GM19035 (cell line): ENCODE results near the gene CA7.
"Not testable (repeated sequence)": the region's sequence is repeated elsewhere in the genome, so short reads cannot be mapped to it uniquely, and the experiment has no call there.

Source experiments
- ATAC-seq: cut with Tn5 transposase; IDR thresholded peaks from one replicate; pipeline ENCODE4 v1.9.1; 2021; ENCODE audit not compliant: unreplicated experiment

CA7 gene

DNA sequence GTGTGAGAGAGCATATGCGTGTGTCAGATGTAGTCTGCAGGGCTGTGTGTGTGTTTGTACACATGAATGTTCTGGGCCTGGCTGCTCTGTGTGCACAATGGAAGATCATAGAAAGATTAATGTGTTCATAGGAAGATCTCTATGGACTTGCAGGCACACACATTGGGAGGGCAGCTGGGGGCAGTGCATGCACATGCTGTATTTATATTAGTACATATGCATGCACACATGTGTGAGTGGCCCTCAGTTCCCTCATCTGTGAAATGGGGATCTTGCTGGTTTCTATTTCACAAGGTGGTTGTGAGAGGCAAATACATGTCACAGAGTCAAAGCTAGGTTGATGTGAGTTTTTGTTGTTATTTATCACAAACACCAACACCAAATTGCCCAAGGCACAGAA lies 2.1 kb downstream of the CA7 start:
- ATAC-seq: no peak

DNA sequence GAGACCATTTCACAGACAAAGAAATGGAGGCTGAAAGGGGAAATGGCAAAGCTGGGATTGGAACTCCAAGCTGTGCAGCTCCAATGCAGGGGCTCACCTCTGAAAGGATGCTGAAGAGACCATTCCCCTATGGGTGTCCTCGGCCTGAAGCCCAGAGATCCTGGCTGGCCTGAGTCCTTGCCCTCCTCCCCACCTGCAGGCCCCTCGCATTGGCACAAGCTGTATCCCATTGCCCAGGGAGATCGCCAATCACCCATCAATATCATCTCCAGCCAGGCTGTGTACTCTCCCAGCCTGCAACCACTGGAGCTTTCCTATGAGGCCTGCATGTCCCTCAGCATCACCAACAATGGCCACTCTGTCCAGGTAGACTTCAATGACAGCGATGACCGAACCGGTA lies 2.6 kb downstream of the CA7 start:
- no peak for ATAC-seq

DNA sequence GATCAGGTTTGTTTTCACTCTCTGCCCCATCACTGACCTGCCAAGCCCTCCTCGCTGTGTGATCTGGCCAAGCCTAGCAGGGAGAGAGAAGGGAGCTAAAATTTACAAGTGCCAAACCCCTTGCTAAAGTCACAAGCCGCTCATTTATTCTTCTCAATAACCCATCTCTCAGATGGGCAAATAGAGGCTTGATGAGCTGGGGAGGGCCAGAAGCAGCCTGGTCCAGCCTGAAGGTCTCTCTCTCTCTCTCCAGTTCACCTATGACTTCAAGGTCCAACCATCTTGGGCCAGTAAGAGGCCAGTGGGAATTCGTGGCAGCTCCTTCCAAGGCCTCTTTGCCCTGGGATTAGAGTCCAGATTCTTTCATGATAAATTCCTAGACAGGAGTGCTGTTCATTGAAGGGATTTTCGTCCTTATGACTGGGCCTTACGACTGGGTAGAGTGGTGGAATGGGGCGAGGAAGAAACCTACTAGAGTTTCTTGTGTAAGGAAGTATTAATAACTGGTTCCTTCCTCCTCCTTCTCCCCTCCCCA lies 3.4 kb downstream of the CA7 start:
- no peak for ATAC-seq

DNA sequence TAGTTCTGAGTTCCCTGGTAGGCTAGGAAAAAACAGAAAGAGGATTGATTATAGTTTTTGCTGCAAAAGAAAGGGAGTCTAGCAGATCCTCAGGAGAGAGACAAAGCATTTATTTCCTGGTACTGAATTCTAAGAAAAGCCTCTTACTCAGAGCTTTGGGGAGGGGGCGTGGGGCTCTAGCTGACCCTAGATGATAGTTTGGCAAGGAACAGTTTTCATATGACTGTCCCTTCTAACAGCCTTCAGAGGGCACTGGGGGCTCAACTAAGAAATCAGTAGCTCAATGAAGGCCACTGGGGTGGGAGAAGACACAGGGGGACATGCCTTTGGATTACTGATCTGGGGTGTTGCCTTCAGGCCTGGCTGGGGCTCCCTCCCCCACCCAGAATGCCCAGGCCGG lies 4.0 kb downstream of the CA7 start:
- ATAC-seq: no peak

DNA sequence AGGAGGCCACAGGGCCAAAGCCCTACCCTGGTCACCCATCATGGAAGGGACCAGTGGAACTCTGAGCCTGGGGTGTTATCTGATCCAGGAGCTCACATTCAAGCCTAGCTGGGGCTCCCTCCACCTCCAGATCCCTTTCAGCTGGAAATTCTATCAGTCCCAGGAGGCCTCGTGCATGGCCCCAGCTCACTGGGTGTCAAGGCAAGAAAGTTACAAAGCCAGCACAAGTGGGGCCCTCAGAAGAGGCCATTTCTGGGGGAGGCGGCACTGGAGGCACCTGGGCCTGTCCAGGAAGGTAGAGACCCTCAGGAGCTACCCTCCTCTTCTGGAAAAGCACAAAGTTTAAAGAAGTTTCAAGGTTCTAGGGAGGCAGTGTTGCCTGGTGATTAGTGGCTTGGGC lies 4.8 kb downstream of the CA7 start:
- no peak for ATAC-seq

DNA sequence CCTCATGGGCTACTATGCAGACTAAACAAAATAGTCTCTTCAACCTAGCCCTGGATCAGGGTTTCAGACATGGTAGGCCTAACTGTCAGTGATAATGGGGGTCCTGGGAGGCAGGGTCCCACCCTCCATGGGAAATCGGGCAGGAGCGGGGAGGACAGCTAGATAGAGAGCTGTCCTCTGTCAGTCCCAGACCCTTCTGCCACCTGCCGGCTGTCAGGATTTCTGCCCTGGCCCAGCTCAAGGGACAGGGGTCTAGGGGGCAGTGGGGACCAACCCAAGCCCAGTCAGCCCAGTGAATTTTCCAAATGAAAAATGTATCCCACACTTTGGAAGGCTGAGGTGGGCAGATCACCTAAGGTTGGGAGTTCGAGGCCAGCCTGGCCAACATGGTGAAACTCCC lies 5.3 kb downstream of the CA7 start:
- no peak for ATAC-seq

DNA sequence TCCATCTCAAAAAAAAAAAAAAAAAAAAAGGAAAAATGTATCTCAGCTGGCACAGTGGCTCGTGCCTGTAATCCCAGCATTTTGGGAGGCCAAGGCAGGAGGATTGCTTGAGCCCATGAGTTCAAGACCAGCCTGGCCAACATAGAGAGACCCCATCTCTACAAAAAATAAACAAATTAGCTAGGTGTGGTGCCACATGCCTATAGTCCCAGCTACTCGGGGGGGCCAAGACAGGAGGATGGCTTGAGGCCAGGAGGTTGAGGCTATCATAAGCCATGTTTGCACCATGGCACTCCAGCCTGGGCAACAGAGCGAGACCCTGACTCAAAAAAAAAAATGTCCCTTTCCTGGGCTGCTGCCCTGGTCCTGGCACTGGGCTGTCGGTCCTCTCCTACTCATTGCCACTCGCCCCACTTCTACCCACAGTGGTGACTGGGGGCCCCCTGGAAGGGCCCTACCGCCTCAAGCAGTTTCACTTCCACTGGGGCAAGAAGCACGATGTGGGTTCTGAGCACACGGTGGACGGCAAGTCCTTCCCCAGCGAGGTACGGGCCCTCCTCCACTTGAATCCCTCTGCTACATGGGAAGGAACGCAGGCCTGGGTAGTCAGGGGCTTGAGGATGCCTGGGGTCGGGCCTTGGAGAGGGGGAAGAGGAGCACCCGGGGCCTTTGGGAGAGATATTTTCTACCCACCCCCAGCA lies 6.1 kb downstream of the CA7 start:
- no peak for ATAC-seq

DNA sequence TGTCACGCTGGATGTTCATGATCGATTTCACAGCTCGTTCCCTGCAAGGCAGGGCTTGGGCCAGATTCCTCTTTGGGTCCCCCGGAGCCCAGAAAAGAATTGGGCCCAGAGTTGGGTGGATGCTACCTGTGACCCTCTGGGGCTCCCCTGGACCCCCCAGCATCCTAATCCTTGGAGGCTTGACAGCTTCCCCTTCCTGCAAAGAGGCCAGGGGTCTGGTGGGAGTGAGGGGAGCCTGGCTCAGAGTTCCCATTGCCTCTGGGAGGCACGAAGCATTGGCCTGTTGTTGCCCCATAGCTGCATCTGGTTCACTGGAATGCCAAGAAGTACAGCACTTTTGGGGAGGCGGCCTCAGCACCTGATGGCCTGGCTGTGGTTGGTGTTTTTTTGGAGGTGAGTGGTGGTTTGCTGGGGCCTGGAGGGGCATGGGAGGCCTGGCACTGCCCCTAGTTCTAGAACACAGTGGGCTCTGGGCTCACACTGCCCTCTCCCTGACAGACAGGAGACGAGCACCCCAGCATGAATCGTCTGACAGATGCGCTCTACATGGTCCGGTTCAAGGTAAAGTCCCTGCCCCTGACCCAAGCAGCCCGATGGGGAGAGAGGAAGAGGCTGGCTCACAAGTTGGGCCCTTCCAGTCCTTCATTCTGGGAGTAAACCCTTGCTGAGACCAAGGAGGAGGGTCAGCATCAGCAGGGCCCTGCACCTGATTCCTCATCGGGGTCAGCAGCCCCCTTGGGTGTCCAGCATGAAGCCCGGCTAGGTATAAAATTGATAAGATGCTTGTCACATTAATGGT lies 7.2 kb downstream of the CA7 start:
- no peak for ATAC-seq

DNA sequence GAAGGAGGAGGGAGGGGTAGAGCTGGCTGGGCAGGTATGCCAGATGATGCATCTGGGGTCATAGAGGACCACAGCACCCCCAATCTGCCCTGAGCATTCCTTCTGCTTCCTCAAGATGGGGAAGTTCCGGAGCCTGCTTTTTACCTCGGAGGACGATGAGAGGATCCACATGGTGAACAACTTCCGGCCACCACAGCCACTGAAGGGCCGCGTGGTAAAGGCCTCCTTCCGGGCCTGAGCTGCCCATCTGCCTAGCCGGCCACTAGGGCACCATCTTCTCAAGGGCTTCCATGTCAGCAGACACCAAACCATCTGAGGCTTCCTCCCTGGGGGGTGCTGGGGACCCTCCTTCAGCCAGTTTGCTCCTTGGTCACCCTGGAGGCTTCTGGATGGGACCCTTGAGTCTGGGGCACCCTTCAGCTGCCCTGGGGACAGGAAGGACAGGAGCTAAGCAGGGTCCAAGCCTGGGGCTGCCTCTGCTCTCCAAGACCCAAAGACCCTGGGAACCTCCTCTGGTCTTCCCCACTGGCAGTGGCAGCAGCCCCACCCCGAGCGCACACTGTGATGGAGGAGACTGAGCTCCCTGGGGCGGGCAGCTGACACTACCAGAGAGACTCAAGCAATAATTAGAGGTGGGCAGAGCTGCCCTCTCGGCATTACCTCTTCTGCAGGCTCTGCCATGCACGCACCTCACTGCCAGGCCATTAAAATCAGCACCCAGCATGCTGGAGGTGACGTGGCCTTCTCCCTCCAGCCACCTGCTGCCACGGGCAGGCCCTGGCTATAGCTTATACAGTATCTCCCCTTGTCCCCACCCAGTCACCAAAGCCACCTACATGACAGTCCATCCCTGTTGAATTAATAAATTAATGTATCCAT lies 9.3 kb downstream of the CA7 start:
- no peak for ATAC-seq

DNA sequence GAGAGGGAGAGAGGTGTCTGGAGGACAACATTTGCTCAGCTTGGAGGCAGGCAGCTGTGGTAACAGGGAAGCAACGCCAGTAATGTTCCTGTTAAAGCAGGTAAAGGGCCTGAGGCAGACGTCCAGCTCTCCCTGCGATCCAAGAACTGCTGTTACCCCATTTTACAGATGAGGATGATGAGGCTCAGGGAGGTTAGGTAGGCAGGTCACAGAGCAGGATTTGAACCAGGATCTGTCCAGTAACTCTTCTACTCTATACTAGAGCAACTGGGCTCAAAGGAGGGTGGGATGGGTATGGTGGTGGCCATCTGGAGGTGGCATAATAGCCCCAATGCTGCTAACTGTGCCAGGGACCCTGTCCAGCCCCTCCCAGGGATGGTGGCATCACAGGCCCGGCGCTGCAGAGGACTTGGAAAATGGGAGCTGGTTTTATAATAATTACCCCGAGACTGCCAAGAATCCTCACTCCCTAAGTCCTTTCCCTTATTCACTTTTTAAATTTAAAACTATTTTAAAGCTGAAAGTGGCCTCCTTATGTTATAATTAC lies 12.0 kb downstream of the CA7 start:
- ATAC-seq: no peak

DNA sequence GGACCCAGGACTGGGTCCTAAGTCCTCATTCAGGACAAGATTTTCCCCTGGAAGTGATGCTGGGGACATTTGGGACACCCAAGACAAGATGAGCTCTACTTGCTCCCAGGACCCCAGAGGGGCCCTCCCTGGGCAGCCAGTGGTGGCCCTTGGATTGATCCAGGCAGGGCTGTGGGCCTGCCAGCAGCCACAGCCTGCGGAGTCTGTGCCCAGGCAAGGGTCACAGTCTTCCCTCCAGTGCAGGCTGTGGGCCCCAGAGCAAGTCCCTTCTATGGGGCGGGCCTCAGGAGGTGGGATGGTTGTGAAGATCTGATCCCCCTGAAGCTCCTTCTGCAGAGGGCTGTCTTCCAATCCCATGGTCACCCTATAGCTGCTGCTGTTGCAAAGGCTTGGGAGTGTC lies 12.6 kb downstream of the CA7 start:
- ATAC-seq: no peak

DNA sequence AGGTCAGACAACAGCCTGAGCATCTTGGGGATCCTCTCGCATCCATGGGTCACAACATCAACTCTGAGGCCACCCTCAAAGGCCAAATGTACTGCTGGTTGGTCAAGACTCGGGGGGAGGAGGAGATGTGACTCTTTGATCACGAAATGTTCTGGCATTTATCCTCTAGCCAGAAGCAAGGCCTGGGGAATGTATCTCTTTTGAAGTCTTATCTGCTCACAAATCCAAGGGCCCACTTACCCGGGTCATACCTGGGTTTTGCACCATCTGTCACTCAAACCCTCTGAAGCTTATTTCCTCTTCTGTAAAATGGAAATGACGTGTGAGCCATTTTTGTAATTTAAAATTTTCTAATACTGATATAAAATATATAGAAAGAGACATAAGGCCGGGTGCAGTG lies 13.2 kb downstream of the CA7 start:
- no peak for ATAC-seq

DNA sequence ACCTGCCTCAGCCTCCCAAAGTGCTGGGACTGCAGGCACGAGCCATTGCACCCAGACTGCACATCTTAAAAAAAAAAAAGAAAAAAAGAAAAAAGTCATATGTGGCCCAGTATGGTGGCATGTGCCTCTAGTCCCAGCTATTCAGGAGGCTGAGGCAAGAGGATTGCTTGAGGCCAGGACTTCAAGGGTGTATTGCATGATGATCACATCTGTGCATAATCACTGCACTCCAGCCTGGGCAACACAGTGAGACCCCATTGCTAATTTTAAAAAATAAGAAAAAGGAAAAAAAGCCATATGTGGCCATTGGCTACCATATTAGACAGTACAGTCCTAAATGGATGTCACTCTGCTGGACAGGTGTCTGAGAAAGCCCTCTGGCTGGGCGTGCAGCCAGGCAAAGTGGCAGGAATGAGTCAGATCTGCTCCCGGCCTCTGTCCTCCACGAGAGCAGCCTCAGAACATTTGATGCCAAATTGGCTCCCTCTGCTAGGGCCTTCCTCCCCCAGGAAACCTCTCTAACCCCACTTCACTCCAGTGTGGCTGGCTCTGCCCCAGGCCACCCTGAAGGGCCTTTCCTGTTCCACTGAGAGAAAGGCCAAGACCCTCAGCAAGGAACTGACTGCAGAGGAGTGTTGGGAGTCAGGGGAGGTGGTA lies 14.7 kb downstream of the CA7 start:
- ATAC-seq: no peak

DNA sequence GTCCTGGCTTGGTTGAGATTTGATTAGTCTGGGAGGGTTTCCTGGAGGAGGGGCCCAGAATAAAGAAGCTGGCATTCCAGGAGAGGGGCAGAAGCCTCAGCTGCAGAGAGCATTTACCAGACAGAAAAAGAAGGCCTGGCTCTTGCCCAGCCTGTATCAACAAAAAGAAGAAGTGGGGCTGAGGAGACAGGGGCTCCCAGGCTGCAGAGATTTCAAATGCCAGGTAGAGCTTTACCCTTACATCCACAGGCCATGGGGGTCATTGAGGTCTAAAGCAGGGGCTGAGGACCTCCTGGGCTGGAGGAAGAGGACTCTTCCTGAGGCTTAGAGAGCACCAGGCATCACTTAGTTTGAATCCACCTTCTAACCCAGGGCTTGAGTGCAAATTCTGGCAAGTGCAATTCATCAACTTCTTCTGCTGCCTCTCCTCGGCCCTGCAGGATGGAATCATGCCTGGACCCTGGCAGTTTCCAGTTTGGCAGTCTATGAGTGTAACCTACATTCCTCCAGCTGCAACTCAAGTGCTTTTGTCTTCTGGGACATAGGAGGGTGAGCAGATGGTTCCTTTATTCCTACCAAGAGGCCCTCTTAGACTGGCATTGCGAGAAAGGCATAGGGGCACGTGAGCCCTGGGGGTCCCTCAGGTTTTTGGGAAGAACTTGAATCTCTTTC lies 15.3 kb downstream of the CA7 start:
- ATAC-seq: no peak

DNA sequence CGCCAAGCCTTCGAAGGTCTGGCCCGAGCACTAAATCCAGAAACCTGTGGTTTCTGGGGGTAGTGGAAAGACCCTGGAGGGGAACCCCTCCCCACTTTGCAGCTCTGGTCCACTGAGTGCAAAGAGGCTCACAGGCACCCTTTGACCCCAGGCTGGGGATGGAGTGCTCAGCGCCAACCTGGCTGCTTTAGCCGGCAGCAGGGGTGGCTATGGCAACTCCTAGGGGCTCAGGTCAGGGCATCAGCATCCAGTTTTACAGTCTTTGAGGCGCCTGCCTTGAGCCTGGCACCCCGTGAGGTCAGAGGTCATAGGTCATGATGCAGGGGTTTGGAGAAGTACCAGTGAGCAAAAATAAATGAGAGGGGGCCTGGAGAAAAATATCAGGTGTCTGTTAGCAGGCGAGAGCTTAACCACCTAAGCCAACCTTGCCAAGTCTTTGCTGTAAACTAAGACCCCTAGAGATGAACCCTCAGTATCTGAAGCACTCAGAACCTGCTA lies 17.9 kb downstream of the CA7 start:
- no peak for ATAC-seq

DNA sequence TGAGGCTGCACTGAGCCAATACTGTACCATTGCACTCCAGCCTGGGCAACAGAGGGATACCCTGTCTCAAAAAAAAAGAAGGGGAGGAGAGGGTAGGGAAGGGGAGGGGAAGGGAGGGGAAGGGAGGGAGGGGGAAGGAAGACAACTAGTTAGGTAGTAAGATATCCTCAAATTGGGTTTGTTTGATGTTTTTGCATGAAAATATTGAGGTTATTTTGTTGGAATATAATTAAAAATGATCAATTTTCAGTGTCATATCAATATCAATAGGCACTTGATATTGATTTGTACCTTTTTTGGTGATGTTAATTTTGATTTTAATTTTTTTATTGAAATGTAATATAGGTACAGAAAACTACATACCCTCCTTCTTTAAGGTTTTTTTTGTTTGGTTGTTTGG lies 19.5 kb downstream of the CA7 start:
- no peak for ATAC-seq

DNA sequence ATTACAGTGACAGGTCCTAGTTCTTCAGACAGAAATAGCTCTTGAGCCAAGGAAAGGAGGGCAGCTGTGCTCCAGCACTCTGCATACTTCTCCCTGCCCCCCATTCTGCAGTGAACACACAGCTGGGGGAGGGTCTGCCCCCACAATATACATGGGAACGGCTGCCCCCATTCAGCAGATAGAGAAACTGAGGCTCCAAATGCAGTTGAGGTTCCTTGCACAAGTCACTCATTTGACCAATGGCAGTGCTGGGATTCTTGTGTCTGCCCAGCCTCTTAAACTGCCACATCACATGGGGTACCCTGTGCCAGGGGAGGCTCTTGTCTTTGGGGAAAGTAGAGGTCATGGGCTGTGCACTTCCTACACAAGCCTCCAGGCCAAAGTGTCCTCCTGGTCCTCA lies 25.2 kb downstream of the CA7 start:
- no peak for ATAC-seq

DNA sequence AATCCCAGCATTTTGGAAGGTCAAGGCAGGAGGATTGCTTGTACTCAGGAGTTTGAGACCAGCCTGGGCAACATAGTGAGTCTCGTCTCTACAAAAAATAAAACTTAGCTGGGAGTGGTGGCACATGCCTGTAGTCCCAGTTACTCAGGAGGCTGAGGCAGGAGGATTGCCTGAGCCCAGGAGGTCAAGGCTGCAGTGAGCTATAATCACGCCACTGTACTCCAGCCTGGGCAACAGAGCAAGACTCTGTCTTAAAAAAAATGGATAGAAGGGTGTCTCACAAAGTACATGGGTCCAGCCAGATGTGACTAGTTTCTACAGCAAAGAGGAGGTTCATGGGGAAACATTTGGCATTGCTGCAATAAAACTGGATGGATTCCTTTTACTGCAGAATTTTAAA lies 27.1 kb downstream of the CA7 start:
- ATAC-seq: not testable (repeated sequence)

DNA sequence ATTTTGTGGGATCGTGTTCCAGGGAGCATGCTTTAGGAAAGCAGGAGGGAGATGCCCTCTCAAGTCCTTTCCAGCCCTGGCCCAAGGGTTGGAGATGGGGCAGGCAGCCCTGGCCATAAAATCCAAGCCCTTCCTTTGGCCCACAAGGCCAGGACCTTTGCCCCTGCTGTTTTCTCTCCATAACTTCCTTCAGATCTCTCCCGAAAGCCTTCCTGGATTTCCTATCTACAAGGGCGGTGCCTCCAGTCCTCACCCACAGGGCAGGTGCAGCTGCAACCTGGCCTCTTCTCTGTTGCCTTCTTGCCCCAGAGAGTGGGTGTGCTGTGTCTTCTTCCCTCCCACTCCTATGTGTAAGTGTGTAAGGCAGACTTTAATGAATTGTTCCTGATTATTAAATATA lies 27.6 kb downstream of the CA7 start:
- ATAC-seq: no peak

DNA sequence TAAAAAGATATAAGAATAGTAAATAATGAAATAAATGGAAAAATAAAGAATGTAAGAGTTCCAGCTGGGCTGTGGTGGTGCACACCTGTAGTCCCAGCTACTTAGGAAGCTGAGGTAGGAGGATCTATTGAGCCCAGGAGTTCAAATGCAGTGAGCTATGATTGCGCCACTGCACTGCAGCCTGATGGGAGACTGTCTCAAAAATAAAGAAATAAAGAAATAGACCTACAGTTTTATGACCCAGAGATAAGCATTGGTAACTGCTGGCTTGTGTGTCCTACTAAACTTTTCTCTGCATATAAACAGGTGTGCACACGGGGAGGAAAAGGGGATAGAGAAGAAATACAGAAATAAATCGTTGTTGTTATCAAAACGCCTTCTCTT lies 28.3 kb downstream of the CA7 start:
- no peak for ATAC-seq
